Measurements from ENCODE around the gene ZNF555.

Gene ZNF555

DNA sequence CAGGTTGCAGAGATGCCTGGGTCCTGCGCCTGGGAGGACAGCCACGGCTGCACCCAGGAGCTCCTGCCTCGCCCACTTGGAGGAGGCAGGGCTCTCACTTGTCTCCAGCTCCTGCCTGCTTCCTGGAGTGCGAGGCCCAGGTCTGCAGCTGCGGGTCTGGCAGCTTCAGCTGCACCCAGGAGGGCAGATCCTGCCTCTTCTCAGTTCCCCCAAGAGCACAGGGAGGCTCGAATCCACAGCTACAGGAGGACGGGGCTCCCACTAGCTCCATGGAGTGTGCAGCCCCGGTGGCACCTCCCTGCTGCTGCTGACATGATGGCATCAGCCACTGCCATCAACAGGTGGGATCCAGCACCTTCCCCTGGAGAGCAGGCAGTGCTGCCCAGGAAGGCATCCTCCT, 17.1 kb upstream of the ZNF555 start:
- DNase-seq (ENCODE audit: low spot score): no peak

DNA sequence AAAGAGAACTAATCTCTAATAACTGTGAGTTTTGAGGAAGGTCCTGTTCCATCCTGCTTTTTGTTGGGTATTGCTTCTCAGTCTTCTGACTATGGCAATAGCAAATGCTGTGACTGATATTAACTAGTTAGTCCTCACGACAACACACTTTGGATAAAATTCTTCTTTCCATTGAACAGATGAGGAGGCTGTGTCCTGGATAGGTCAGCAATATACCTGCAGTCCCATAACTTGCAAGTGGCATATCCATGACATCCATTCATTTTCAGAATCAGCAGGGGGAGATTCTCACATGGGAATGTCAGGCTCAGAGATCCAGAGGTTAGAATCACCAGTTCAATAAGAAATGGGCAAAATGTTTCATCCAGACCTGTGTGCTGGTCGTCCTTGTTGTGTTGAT, 14.3 kb upstream of the ZNF555 start:
- DNase-seq (ENCODE audit: low spot score): no peak

DNA sequence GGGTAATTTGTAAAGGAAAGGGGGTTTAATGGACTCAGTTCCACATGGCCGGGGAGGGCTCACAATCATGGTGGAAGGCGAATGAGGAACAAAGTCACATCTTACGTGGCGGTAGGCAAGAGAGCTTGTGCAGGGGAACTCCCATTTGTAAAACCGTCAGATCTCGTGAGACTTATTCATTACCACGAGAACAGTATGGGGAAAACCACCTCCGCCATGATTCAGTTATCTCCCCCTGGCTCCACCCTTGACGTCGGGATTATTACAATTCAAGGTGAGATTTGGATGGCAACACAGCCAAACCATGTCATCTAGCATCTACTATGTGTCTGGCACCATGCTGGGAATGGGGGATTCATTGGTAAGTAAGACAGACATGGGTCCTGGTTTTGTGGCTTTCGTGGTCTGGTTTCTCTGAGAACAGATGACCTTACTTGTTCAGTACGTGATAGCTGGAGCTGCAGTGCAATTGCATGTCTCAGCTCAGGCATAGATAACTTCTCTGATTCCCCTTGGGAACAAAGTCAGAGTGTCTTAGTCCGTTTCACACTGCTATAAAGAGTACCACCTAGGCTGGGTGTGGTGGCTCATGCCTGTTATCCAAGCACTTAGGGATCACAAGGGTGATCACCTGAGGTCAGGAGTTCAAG, 13.3 kb upstream of the ZNF555 start:
- DNase-seq (ENCODE audit: low spot score): no peak

DNA sequence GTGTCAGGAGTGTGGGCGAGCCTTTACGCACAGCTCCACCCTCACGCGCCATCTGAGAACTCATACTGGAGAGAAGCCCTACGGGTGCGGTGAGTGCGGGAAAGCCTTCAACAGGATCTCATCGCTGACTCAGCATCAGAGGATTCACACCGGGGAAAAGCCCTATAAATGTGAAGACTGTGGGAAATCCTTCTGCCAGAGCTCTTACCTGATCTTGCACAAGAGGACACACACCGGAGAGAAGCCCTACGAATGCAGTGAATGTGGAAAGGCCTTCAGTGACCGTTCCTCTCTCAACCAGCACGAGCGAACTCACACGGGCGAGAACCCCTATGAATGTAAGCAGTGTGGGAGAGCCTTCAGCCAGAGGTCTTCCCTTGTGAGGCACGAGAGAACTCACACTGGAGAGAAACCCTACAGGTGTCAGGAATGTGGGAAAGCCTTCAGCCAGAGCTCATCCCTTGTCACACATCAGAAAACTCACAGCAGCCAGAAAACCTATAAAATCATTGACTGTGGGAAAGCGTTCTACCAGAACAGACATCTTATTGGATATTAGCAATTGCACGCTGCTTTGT, 6.9 kb upstream of the ZNF555 start:
- no peak for DNase-seq (ENCODE audit: low spot score)

DNA sequence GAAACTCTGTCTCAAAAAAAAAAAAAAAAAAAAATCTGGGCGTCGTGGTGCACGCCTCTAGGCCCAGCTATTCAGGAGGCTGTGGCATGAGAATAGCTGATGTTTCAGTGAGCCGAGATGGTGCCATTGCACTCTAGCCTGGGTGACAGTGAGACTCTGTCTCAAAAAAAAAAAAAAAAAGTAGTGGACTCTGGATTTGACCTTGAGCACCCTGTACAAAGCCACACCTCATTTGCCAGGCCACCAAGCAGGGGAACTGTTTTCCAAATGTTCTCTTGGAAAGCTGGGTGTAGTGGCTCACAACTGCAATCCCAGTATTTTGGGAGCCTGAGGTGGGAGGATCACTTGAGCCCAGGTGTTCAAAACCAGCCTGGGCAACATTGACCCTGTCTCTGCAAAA, 3.8 kb upstream of the ZNF555 start:
- DNase-seq (ENCODE audit: low spot score): no peak

DNA sequence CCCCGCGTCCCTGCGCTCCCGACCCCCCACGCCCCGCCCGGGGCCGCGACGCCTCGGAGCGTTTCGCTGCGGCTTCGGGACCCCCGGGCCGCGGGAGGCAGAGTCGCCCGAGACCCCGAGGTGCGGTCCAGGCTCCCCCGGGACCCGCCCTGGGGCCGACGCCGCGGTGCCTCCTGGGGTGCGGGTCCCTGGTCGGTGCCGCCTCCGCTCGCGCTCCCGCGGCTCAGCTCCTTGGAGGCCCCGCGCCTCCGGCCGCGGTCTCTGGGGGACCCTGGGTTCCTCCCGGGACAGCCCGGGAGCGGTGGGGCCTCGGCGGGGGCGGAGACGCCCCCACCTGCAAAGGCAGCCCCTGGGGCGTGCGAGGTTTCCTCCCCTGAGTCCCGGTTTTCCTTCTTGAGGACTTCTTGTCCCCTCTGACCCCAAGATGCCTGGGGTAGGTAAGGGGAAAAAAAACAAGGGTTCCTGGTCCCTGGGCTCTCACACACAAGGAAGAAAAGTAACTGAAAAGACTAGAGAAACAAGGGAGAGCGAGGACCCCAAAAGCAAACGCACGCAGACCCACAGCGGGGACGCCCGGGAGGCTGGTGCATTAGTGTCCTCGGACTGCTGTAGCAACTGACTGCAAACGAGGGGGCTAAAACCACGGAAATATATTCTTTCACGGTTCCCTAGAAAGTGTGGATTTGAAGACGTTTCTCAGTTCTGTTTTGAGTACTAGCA, 740 bp downstream of the ZNF555 start:
- DNase-seq (ENCODE audit: low spot score): peak; percentile 55

DNA sequence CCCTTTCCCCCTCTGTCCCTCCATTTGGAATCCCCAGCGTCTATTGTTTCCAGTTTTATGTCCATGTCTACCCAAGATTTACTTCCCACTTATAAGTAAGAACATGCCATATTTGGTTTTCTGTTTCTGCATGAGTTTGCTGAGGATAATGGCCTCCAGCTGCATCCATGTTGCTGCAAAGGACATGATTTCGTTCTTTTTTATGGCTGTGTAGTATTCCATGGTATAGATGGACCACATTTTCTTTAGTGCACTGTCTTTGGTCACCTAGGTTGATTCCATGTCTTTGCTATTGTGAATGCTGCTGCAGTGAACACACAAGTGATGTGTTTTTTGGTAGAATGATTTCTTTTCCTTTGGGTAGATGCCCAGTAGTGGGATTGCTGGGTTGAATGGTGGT, 3.8 kb downstream of the ZNF555 start:
- no peak for DNase-seq (ENCODE audit: low spot score)

DNA sequence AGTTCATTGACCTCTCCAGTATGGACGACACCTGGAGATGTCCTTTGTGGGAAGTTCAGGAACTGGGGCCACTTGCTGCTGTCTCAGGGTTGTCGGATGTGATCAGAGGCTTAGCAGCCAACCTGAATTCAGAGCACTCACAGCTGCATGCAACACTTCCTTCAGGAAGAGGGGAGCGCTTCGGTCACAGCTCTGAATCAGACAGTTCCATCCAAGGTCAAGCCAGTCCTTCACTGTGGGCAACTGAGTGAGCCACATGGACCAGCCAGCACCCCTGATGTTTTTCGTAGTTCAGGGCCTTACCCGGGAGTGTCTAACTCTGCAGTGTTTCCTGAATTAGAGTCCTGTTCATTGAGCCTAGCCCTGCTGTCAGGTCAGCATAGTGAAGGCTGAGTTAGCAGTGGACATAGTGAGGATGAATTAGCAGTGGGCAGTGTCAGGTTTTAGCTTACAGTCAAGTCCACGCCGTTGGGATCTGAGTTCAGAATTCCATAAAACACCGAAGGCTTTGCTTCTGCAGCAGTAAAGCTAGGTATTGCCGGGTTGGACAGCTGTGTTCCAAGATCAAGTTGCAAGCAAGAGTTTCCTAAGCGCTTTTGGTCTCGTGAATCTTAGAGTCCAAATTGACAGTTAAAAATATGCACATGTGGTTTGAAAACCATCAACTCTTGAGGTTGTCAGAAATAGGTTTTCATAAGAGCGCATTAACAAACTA, 5.1 kb downstream of the ZNF555 start:
- no peak for DNase-seq (ENCODE audit: low spot score)

DNA sequence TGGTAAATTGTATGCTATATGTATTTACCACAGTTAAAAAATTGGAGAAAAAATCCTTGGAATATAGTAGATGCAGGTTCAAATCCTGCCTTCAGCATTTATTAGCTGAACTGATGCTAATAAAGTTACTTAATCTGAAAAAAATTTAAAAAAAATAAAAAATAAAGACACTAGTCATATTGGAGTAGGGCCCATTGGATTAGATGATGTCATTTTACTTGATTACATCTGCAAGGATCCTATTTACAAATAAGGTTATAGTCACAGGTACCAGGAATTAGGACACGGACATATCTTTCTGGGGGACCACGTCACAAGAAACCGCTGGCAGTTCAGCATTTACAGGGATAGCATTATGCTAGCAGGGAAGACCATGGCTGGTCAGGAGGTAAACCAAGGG, 6.2 kb downstream of the ZNF555 start:
- DNase-seq (ENCODE audit: low spot score): no peak

DNA sequence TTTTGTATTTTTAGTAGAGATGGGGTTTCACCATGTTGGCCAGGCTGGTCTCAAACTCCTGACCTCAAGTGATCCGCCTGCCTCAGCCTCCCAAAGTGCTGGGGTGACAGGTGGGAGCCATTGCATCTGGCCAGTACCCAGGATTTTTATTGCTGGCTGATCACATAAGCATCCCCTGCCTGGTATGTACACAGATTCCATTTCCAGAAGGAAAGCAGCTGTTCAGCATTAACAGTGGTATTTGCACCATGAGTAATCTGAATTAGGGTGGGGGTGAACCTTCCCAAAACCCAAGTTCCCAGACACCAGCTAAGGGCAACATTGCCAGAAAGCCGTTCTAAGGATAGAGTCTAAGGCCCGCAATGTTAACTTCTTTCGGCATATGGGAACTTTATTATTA, 7.3 kb downstream of the ZNF555 start:
- DNase-seq (ENCODE audit: low spot score): no peak

DNA sequence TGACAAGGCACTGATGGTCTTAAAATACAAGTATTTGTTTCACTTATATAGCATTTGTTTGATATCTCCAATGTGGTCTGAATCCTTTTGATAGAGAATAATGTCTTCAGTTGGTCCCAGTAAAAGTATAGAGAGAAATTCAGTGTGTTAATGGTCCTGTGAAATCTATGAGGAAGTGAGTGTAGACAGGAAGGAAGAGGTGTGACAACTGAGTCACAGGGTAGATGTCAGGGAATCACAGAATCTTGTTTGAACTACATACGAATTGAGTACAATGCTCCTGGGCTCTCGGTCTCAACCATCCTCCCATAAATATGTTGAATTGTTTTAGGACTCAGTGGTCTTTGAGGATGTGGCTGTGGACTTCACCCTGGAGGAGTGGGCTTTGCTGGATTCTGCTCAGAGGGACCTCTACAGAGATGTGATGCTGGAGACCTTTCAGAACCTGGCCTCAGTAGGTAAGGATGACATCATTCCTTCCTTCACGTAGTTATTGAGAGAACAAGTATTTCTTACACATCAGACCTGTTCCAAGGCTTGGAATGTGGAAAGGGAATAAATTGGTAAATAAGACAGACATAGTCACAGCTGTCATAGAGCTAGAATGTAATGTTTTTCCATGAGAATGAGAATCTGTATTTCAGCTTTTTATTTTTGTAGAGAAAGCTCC, 9.1 kb downstream of the ZNF555 start:
- DNase-seq (ENCODE audit: low spot score): no peak

DNA sequence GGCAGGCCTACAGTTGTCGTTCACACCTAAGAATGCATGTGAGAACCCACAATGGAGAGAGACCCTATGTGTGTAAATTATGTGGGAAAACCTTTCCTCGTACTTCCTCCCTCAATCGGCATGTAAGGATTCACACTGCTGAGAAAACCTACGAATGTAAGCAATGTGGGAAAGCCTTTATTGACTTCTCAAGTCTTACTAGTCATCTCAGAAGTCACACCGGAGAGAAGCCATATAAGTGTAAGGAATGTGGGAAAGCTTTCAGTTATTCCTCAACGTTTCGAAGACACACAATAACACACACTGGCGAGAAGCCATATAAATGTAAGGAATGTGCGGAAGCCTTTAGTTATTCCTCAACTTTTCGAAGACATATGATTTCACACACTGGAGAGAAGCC, 11.3 kb downstream of the ZNF555 start:
- DNase-seq (ENCODE audit: low spot score): no peak

DNA sequence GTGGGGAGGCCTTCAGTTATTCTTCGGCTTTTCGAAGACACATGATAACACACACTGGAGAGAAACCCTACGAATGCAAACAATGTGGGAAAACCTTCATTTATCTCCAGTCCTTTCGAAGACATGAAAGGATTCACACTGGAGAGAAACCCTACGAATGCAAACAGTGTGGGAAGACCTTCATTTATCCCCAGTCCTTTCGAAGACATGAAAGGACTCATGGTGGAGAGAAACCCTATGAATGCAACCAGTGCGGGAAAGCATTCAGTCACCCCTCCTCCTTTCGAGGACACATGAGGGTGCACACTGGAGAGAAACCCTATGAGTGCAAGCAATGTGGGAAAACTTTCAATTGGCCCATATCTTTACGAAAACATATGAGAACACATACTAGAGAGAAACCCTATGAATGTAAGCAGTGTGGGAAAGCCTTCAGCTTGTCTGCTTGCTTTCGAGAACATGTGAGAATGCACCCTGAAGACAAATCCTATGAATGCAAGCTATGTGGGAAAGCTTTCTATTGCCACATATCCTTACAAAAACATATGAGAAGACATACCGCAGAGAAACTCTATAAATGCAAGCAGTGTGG, 11.8 kb downstream of the ZNF555 start:
- DNase-seq (ENCODE audit: low spot score): no peak

DNA sequence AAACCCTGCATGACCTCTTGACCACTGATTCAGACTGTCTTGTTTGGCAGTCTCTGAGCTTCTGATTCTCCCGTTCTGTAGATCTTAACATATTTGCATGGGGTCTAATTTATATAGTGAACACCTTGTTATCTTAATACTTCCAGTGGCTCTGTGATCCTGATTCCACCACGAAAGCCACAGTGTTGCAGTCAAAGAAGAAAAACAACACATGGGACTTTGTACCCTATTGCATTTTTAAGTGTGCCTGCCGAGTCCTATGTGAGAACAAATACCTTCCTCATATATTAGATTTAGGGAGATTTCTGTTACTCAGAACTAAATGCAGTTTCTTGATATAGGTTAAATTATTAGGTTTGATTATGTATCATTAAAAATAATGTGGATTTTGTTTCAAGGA, 13.6 kb downstream of the ZNF555 start:
- no peak for DNase-seq (ENCODE audit: low spot score)

DNA sequence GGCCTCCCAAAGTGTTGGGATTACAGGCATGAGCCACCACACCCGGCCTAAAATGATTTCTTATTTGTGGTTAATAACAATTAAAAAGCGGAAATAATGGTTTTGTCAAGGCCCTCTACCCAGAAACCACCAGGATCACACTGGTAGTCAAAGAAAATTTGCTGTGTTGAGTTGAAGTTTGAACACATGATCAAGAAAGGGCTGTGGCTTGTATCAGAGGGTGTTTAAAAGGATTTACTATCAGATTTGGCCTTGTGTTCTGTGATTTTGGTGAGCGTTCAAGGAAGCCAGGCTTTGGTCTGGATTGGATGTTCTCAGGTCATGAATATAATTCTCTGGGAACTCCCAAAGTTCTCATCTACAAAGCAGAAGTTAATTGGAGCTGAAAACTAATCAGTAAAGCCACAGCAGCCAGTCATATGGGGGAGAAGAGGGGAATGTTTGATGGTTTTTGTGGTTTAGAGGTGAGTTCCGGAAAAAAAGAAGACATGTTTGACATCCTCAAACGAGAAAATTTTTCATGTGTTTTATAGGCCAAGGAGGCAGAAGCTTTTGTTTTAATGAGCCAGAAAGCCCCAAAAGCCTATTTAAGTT, 15.3 kb downstream of the ZNF555 start:
- no peak for DNase-seq (ENCODE audit: low spot score)

DNA sequence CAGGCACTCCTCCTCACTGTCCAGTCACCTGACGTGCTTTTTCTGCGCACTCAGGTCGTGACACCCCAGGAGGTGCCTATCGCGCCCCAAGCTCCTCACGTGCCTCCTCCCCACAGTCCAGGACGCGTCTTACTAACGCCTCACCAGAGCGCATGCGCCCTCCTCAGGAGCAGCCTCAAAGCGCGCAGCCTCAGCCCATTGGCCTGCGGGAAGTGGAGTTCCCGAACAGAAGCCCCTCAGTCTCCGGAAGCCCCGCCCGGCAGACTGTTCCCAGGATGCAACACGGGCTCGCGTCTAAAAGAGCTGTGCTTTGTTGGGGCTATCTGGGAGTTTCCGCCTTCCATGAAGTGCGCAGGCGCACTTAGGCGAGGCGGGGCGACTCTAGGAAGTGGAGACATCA, 17.6 kb downstream of the ZNF555 start:
- no peak for DNase-seq (ENCODE audit: low spot score)

DNA sequence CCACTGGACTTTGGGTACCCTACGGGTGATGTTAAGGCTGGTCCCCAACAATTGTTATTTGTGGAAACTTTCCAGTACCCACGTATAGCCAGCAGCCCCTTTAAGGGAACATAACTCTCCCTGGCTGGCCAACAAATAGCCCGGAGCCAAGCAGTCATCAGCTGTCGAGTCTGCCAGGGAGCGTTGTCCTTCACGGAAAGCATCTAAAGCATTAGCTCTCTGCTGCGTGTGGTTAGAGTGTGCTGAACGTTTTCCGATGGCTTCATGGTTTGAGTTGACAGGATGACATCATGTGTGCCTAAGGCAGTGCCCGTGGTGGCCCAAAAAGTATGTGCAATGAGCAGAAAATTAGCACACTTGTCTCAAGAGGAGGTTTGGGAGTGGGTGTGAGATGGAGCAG, 22.5 kb downstream of the ZNF555 start:
- DNase-seq (ENCODE audit: low spot score): no peak

DNA sequence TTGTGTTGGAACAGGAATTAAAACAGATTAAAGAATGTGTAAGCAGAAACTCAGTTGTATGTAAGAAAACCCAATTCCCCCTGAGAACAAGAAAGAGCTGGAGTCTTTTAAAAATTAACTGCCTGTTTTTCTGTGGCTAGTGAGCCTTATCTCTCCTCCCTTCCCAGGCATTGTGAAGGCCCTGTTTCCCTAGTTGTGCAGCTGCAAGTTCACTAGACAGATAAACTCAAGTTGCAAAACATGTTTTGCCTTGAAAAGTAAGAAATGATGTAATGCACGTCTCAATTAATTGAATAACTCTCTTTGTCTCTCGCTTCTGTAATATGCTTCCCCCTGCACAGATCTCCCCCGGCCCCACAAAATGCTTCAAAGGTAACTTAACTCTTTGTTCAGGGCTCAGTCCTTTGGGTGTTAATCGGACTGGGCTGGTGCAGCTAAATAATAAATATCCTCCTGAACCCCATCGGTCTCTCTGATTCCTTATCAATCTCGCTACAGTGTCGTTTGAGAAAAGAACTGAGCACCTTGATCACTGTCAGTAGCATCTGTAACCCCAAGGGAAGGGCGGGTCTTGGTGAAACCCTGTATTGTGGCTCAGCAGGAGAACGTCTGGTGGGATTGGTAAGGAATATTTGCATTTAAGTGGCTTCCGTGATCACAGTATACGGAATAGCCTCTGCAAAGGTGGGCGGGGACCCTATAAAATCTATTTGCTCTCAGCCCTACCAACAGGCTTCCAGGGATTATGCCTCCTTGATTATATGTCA, 24.2 kb downstream of the ZNF555 start:
- DNase-seq (ENCODE audit: low spot score): no peak

DNA sequence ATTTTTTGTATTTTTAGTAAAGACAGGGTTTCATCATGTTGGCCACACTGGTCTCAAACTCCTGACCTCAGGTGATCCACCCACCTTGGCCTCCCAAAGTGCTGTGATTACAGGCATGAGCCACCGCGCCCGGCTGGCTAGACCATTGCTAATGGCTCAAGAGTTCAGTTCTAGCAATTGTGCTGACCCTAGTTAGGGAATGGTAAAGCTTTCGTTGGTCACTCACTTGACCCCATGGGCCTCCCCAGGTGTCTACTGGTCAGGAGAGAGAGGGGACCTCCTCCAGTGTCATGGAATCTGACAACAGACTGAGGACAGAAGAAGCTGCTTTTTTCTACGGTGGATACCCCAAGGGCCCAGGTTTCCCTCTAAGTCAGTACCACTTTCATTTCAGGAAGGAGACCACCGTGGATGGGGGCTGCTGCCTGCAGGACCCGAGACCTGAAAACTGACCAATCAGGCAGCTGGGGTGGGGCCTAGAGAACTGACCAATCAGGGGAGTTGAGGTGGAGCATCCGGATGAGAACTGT, 25.3 kb downstream of the ZNF555 start:
- no peak for DNase-seq (ENCODE audit: low spot score)

Data from iPS-NIHi11 (cell line).